CD1c-positive myeloid dendritic cell (primary cell): Measurements from ENCODE around the gene SLC12A5.
"Not testable (repeated sequence)": the region's sequence is repeated elsewhere in the genome, so short reads cannot be mapped to it uniquely, and the experiment has no call there.

Experiments used
- DNase-seq: peaks from one replicate; pipeline ENCODE4 v3.0.0-alpha.2; 2016; ENCODE audit errors: extremely low spot score

The SLC12A5 gene

GRCh38 chr20:46028772-46029371 is at the start of gene SLC12A5:
Gene SLC12A5 (plus strand): TSS chr20:46029215. CDS start chr20:46029345, 130 bp downstream.
- DNase-seq = no peak

GRCh38 chr20:45981261-45981660 is 47.8 kb upstream of the SLC12A5 start:
- DNase-seq = no peak

- no peak for DNase-seq
Observed at GRCh38 chr20:45983279-45983743, 45.7 kb upstream of the SLC12A5 start.

- no peak for DNase-seq
Observed at GRCh38 chr20:45985573-45985972, 43.4 kb upstream of the SLC12A5 start.

- peak; percentile 86 for DNase-seq
Observed at GRCh38 chr20:45987108-45987780, 41.8 kb upstream of the SLC12A5 start.

GRCh38 chr20:45988830-45989229 is 40.2 kb upstream of the SLC12A5 start:
- not testable (repeated sequence) for DNase-seq

GRCh38 chr20:45991616-45992015 is 37.4 kb upstream of the SLC12A5 start:
- no peak for DNase-seq

GRCh38 chr20:45993197-45993951 is 35.6 kb upstream of the SLC12A5 start:
- peak; percentile 69 for DNase-seq

GRCh38 chr20:45994761-45995493 is 34.1 kb upstream of the SLC12A5 start:
- DNase-seq = peak; percentile 46

- not testable (repeated sequence) for DNase-seq
Observed at GRCh38 chr20:45995495-45996097, 33.4 kb upstream of the SLC12A5 start.

- DNase-seq = peak; percentile 30
Observed at GRCh38 chr20:45997187-45997586, 31.8 kb upstream of the SLC12A5 start.

GRCh38 chr20:45998337-45998736 is 30.7 kb upstream of the SLC12A5 start:
- DNase-seq = peak; percentile 93

GRCh38 chr20:45998761-45999160 is 30.3 kb upstream of the SLC12A5 start:
- DNase-seq = peak; percentile 88

GRCh38 chr20:45999557-46000261 is 29.3 kb upstream of the SLC12A5 start:
- no peak for DNase-seq

GRCh38 chr20:46000262-46000996 is 28.6 kb upstream of the SLC12A5 start:
- DNase-seq = peak; percentile 42

- no peak for DNase-seq
Observed at GRCh38 chr20:46001498-46001897, 27.5 kb upstream of the SLC12A5 start.

- no peak for DNase-seq
Observed at GRCh38 chr20:46002008-46002407, 27.0 kb upstream of the SLC12A5 start.

- peak; percentile 89 for DNase-seq
Observed at GRCh38 chr20:46004187-46004586, 24.8 kb upstream of the SLC12A5 start.

- peak; percentile 94 for DNase-seq
Observed at GRCh38 chr20:46004889-46005473, 24.0 kb upstream of the SLC12A5 start.
